ENCODE results near the gene IL15.

- TF ChIP-seq, protein P1, sequence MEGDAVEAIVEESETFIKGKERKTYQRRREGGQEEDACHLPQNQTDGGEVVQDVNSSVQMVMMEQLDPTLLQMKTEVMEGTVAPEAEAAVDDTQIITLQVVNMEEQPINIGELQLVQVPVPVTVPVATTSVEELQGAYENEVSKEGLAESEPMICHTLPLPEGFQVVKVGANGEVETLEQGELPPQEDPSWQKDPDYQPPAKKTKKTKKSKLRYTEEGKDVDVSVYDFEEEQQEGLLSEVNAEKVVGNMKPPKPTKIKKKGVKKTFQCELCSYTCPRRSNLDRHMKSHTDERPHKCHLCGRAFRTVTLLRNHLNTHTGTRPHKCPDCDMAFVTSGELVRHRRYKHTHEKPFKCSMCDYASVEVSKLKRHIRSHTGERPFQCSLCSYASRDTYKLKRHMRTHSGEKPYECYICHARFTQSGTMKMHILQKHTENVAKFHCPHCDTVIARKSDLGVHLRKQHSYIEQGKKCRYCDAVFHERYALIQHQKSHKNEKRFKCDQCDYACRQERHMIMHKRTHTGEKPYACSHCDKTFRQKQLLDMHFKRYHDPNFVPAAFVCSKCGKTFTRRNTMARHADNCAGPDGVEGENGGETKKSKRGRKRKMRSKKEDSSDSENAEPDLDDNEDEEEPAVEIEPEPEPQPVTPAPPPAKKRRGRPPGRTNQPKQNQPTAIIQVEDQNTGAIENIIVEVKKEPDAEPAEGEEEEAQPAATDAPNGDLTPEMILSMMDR (IDR thresholded peaks at IDR 0.05), result no peak
- no peak for TF ChIP-seq POLR2A (IDR thresholded peaks at IDR 0.05)
These were observed 19.6 kb downstream of the IL15 start for GRCh38 chr4:141656031-141656430.
